Activated CD8-positive, alpha-beta memory T cell treated with anti-CD3 and anti-CD28 coated beads, Interleukin-2, amount 50 U/mL, for 4 hours (primary cell): ENCODE measurements around the gene DUX4.
A peak's percentile ranks its signal among the peaks of the same experiment; 100 is the strongest.
"Not testable (repeated sequence)": the region's sequence is repeated elsewhere in the genome, so short reads cannot be mapped to it uniquely, and the experiment has no call there.

Experiments used
- DNase-seq: peaks from one replicate; pipeline ENCODE4 v3.0.0-alpha.2; 2020

DUX4 gene

DNA sequence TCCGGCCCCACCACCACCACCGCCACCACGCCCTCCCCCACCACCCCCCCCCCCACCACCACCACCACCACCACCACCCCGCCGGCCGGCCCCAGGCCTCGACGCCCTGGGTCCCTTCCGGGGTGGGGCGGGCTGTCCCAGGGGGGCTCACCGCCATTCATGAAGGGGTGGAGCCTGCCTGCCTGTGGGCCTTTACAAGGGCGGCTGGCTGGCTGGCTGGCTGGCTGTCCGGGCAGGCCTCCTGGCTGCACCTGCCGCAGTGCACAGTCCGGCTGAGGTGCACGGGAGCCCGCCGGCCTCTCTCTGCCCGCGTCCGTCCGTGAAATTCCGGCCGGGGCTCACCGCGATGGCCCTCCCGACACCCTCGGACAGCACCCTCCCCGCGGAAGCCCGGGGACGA is at the start of gene DUX4:
Gene DUX4, plus strand, starts transcription at position 347 of the 400 bp plus-strand sequence. Its CDS starts 0 bp downstream, at position 347.
- not testable (repeated sequence) for DNase-seq

DNA sequence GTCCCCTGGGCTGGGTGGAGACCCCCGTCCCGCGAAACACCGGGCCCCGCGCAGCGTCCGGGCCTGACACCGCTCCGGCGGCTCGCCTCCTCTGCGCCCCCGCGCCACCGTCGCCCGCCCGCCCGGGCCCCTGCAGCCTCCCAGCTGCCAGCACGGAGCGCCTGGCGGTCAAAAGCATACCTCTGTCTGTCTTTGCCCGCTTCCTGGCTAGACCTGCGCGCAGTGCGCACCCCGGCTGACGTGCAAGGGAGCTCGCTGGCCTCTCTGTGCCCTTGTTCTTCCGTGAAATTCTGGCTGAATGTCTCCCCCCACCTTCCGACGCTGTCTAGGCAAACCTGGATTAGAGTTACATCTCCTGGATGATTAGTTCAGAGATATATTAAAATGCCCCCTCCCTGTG is 1.9 kb downstream of the DUX4 start:
- DNase-seq, result not testable (repeated sequence)

DNA sequence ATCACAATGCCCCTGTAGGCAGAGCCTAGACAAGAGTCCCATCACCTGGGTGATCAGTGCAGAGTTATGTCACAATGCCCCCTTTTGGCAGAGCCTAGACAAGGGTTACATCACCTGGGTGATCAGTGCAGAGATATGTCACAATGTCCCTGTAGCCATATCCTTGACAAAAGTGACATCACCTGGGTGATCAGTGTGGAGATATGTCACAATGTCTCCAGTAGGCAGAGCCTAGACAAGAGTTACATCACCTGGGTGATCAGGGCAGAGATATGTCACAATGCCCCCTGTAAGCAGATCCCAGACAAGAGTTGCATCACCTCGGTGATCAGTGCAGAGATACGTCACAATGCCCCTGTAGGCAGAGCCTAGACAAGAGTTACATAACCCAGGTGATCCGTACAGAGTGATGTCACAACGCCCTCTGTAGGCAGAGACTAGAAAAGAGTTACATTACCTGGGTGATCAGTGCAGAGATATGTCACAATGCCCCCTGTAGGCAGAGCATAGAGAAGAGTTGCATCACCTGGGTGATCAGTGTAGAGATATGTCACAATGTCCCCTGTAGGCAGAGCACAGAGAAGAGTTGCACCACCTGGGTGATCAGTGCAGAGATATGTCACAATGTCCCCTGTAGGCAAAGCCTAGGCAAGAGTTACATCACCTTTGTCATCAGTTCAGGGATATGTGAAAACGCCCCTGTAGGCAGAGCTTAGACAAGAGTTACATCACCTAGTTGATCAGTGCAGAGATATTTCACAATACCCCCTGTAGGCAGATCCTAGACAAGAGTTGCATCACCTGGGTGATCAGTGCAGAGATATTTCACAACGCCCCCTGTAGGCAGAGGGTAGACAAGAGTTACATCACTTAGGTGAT is 4.4 kb downstream of the DUX4 start:
- DNase-seq, result peak; percentile 17

- DNase-seq, result not testable (repeated sequence)
These were observed 5.0 kb downstream of the DUX4 start for GRCh38 chr4:190178606-190178990.

DNA sequence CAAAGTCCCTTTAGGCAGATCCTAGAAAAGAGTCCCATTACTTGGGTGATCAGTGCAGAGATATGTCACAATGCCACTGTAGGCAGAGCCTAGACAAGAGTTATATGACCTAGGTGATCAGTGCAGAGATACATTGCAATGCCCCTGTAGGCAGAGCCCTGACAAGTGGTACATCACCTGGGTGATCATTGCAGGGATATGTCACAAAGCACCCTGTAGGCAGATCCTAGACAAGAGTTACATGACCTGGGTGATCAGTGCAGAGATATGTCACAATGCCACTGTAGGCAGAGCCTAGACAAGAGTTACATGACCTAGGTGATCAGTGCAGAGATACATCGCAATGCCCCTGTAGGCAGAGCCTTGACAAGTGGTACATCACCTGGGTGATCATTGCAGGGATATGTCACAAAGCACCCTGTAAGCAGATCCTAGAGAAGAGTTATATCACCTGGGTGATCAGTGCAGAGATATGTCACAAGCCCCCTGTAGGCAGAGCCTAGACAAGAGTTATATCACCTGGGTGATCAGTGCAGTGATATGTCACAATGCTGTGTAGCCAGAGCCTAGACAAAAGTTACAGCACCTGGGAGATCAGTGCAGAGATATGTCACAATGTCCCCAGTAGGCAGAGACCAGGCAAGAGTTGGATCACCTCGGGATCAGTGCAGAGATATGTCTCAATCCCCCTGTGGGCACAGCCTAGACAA is 5.6 kb downstream of the DUX4 start:
- not testable (repeated sequence) for DNase-seq

- DNase-seq, result not testable (repeated sequence)
These were observed 6.1 kb downstream of the DUX4 start for GRCh38 chr4:190179740-190180094.

GRCh38 chr4:190180947-190181346 is 7.4 kb downstream of the DUX4 start:
- DNase-seq, result not testable (repeated sequence)

GRCh38 chr4:190181481-190182100 is 8.0 kb downstream of the DUX4 start:
- DNase-seq, result peak; percentile 18

- DNase-seq, result peak; percentile 13
These were observed 29.9 kb downstream of the DUX4 start for GRCh38 chr4:190203510-190203909.
